WTC11 (cell line): Measurements from ENCODE around the gene GAB2. TPM values are rescaled to one million over a fixed set of nuclear protein-coding genes. Genes with fewer than 3 reads are reported as not detected.

ENCODE experiments used
- ATAC-seq: fragments of 200-7000 bp; cut with Tn5 transposase; 2 replicates; pipeline ENCODE4 v1.10.0; 2021; ENCODE audit warnings: mild to moderate bottlenecking, moderate library complexity
- CTCF ChIA-PET: fragments of 300-600 bp; sonication (Branson Sonifier 250); formaldehyde crosslinking; loops from one replicate; lab custom pipeline; 2021; ENCODE audit warnings: antibody characterized with exemption; lab: Charles Lee
- POLR2A ChIA-PET: fragments of 350-600 bp; sonication (Branson Sonifier 250); formaldehyde crosslinking; loops from one replicate; lab custom pipeline; 2021; ENCODE audit warnings: antibody characterized with exemption; lab: Charles Lee
- DNase-seq: peaks from one replicate; pipeline ENCODE4 v3.0.0; 2021; ENCODE audit warnings: low spot score
- H3K27ac Mint-ChIP-seq: 2 replicates; pipeline ENCODE4 v1.8.0; 2021; ENCODE audit warnings: mixed read lengths
- H3K27me3 Mint-ChIP-seq: 2 replicates; pipeline ENCODE4 v1.8.0; 2021; ENCODE audit warnings: low read depth, mild to moderate bottlenecking, moderate library complexity, mixed read lengths
- H3K36me3 Mint-ChIP-seq: 2 replicates; pipeline ENCODE4 v1.8.0; 2021; ENCODE audit warnings: mixed read lengths
- H3K4me1 Mint-ChIP-seq: 2 replicates; pipeline ENCODE4 v1.8.0; 2022; ENCODE audit warnings: mixed read lengths
- H3K4me3 Mint-ChIP-seq: 2 replicates; pipeline ENCODE4 v1.8.0; 2021; ENCODE audit warnings: mild to moderate bottlenecking, moderate library complexity, mixed read lengths
- H3K9me3 Mint-ChIP-seq: 2 replicates; pipeline ENCODE4 v1.8.0; 2021; ENCODE audit warnings: mixed read lengths
- ATF1 ChIP-seq: sonication (generic); formaldehyde crosslinking; IDR thresholded peaks from 2 replicates; pipeline ENCODE4 v1.8.1; 2023; ENCODE audit warnings: mild to moderate bottlenecking, moderate library complexity, missing genetic modification reagents
- CBFB ChIP-seq: sonication (generic); formaldehyde crosslinking; IDR thresholded peaks from 2 replicates; pipeline ENCODE4 v1.8.1; 2022; ENCODE audit warnings: mild to moderate bottlenecking, low read depth, missing genetic modification reagents
- CREM ChIP-seq: sonication (generic); formaldehyde crosslinking; IDR thresholded peaks from 2 replicates; pipeline ENCODE4 v1.8.1; 2022; ENCODE audit warnings: mild to moderate bottlenecking, missing genetic modification reagents, moderate library complexity
- ELF4 ChIP-seq: sonication (generic); formaldehyde crosslinking; IDR thresholded peaks from 2 replicates; pipeline ENCODE4 v1.8.1; 2022; ENCODE audit warnings: low read depth, mild to moderate bottlenecking, moderate library complexity, missing genetic modification reagents
- ETV6 ChIP-seq: sonication (generic); formaldehyde crosslinking; IDR thresholded peaks from 2 replicates; pipeline ENCODE4 v1.8.1; 2022; ENCODE audit warnings: mild to moderate bottlenecking, missing genetic modification reagents
- FOXK1 ChIP-seq: sonication (generic); formaldehyde crosslinking; IDR thresholded peaks from 2 replicates; pipeline ENCODE4 v1.8.0; 2022; ENCODE audit warnings: mild to moderate bottlenecking, moderate library complexity, missing genetic modification reagents
- GABPB1 ChIP-seq: sonication (generic); formaldehyde crosslinking; IDR thresholded peaks from 2 replicates; pipeline ENCODE4 v1.8.1; 2023; ENCODE audit warnings: mild to moderate bottlenecking, missing genetic modification reagents
- GTF2I ChIP-seq: fragments of 250-450 bp; sonication (Bioruptor Pico); conservative IDR thresholded peaks from 2 replicates; pipeline ENCODE4 v1.4.0; 2021; ENCODE audit warnings: mild to moderate bottlenecking
- PRRX2 ChIP-seq: fragments of 250-450 bp; sonication (Bioruptor Pico); IDR thresholded peaks from 2 replicates; pipeline ENCODE4 v1.8.0; 2021; ENCODE audit warnings: mild to moderate bottlenecking
- SMAD3 ChIP-seq: sonication (generic); formaldehyde crosslinking; IDR thresholded peaks from 2 replicates; pipeline ENCODE4 v1.8.0; 2022; ENCODE audit warnings: missing genetic modification reagents, mild to moderate bottlenecking, borderline replicate concordance
- TCF7 ChIP-seq: sonication (generic); formaldehyde crosslinking; IDR thresholded peaks from 2 replicates; pipeline ENCODE4 v1.8.0; 2022; ENCODE audit warnings: mild to moderate bottlenecking, low read depth, missing genetic modification reagents, moderate library complexity
- ZNF121 ChIP-seq: sonication (generic); formaldehyde crosslinking; IDR thresholded peaks from 2 replicates; pipeline ENCODE4 v1.8.0; 2023; ENCODE audit warnings: missing genetic modification reagents
- ZNF138 ChIP-seq: sonication (generic); formaldehyde crosslinking; conservative IDR thresholded peaks from 2 replicates; pipeline ENCODE4 v1.8.1; 2022; ENCODE audit warnings: mild to moderate bottlenecking, moderate library complexity, missing genetic modification reagents
- ZNF263 ChIP-seq: sonication (generic); formaldehyde crosslinking; IDR thresholded peaks from 2 replicates; pipeline ENCODE4 v1.8.1; 2022; ENCODE audit warnings: low read depth, mild to moderate bottlenecking, moderate library complexity, missing genetic modification reagents
- ZNF416 ChIP-seq: fragments of 250-450 bp; sonication (Bioruptor Pico); IDR thresholded peaks from 2 replicates; pipeline ENCODE4 v1.9.0; 2021; ENCODE audit warnings: mild to moderate bottlenecking, inconsistent platforms
- total RNA-seq: library from RNA; stranded (reverse); gene quantifications from 3 replicates; pipeline ENCODE4 v1.2.3, GENCODE V29; 2021
- TF ChIP-seq, protein P1 (sequence below): sonication (generic); formaldehyde crosslinking; IDR thresholded peaks from 2 replicates; pipeline ENCODE4 v1.8.1; 2022; ENCODE audit warnings: mild to moderate bottlenecking, moderate library complexity, missing genetic modification reagents
- TF ChIP-seq, protein P2 (sequence below): sonication (generic); formaldehyde crosslinking; IDR thresholded peaks from 2 replicates; pipeline ENCODE4 v1.8.0; 2023; ENCODE audit warnings: missing genetic modification reagents
- TF ChIP-seq, protein P3 (sequence below): sonication (generic); formaldehyde crosslinking; IDR thresholded peaks from 2 replicates; pipeline ENCODE4 v1.8.0; 2023; ENCODE audit warnings: mild to moderate bottlenecking, missing genetic modification reagents
- TF ChIP-seq, protein P4 (sequence below): sonication (generic); formaldehyde crosslinking; IDR thresholded peaks from 2 replicates; pipeline ENCODE4 v1.8.1; 2023; ENCODE audit warnings: mild to moderate bottlenecking, missing genetic modification reagents
- TF ChIP-seq, protein P5 (sequence below): fragments of 250-450 bp; sonication (Bioruptor Pico); IDR thresholded peaks from 2 replicates; pipeline ENCODE4 v2.1.2; 2022; ENCODE audit warnings: mild to moderate bottlenecking, moderate library complexity
- TF ChIP-seq, protein P6 (sequence below): sonication (generic); formaldehyde crosslinking; IDR thresholded peaks from 2 replicates; pipeline ENCODE4 v1.8.1; 2022; ENCODE audit warnings: mild to moderate bottlenecking, missing genetic modification reagents, moderate library complexity, borderline replicate concordance
- TF ChIP-seq, protein P7 (sequence below): fragments of 250-450 bp; sonication (Bioruptor Pico); IDR thresholded peaks from 2 replicates; pipeline ENCODE4 v1.8.0; 2021; ENCODE audit warnings: mild to moderate bottlenecking
- TF ChIP-seq, protein P8 (sequence below): sonication (generic); formaldehyde crosslinking; IDR thresholded peaks from 2 replicates; pipeline ENCODE4 v1.8.0; 2022; ENCODE audit warnings: mild to moderate bottlenecking, missing genetic modification reagents

GAB2 gene
- total RNA-seq, 1 experiment from 2014 or later: 10.6 TPM

DNA sequence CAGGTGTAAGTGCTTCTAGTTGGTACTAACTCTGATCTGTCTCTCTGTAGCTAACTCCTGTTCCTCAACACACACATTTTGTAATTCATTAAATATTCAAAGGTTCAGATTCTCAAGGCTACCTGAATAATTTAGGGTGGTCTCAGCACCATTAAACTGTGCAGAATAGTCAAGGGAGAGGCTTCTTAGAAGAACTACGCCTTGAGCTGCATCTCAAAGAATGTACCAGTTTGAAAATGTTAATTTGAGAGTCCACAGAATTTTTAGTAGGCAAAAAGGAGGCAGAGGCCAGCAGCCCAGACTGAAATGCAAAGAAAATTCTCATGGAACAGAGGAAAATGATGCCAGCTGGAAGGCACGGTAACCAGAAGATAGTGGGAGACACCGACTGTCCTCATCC lies 72.2 kb downstream of the GAB2 start:
- POLR2A ChIA-PET: interaction anchor here (0.6 kb wide), 1 partner anchor 980 kb away, joined by 4 read pairs; no protein-coding TSS in a partner anchor
- no peak for ATAC-seq
- no peak for DNase-seq
- Mint-ChIP-seq H3K9me3 (no peaks in the 10 kb centered on the region), H3K36me3 (no peaks in the 10 kb centered on the region), H3K4me3 (no peak overlapping the region), H3K27me3 (no peaks in the 10 kb centered on the region; the same call in 1 of the 2 replicates), H3K27ac (no peak overlapping the region), H3K4me1 (peaks cover 9% of the 10 kb centered on the region)
- TF ChIP-seq, protein P1, sequence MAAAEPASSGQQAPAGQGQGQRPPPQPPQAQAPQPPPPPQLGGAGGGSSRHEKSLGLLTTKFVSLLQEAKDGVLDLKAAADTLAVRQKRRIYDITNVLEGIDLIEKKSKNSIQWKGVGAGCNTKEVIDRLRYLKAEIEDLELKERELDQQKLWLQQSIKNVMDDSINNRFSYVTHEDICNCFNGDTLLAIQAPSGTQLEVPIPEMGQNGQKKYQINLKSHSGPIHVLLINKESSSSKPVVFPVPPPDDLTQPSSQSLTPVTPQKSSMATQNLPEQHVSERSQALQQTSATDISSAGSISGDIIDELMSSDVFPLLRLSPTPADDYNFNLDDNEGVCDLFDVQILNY (CRISPR knock-in tag): no peak
- TF ChIP-seq PRRX2 (CRISPR knock-in tag): no peak
- no peak for TF ChIP-seq ZNF263
- no peak for TF ChIP-seq FOXK1 (CRISPR knock-in tag)
- TF ChIP-seq ATF1: no peak
- TF ChIP-seq, protein P2, sequence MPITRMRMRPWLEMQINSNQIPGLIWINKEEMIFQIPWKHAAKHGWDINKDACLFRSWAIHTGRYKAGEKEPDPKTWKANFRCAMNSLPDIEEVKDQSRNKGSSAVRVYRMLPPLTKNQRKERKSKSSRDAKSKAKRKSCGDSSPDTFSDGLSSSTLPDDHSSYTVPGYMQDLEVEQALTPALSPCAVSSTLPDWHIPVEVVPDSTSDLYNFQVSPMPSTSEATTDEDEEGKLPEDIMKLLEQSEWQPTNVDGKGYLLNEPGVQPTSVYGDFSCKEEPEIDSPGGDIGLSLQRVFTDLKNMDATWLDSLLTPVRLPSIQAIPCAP: no peak
- TF ChIP-seq ETV6: no peak
- TF ChIP-seq ZNF416 (CRISPR knock-in tag): no peak
- no peak for TF ChIP-seq ZNF121
- TF ChIP-seq ELF4 (CRISPR knock-in tag): no peak
- no peak for TF ChIP-seq ZNF138
- no peak for TF ChIP-seq CREM (CRISPR knock-in tag)
- no peak for TF ChIP-seq GTF2I (CRISPR knock-in tag)
- TF ChIP-seq TCF7 (CRISPR knock-in tag): no peak
- TF ChIP-seq, protein P3, sequence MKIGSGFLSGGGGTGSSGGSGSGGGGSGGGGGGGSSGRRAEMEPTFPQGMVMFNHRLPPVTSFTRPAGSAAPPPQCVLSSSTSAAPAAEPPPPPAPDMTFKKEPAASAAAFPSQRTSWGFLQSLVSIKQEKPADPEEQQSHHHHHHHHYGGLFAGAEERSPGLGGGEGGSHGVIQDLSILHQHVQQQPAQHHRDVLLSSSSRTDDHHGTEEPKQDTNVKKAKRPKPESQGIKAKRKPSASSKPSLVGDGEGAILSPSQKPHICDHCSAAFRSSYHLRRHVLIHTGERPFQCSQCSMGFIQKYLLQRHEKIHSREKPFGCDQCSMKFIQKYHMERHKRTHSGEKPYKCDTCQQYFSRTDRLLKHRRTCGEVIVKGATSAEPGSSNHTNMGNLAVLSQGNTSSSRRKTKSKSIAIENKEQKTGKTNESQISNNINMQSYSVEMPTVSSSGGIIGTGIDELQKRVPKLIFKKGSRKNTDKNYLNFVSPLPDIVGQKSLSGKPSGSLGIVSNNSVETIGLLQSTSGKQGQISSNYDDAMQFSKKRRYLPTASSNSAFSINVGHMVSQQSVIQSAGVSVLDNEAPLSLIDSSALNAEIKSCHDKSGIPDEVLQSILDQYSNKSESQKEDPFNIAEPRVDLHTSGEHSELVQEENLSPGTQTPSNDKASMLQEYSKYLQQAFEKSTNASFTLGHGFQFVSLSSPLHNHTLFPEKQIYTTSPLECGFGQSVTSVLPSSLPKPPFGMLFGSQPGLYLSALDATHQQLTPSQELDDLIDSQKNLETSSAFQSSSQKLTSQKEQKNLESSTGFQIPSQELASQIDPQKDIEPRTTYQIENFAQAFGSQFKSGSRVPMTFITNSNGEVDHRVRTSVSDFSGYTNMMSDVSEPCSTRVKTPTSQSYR (CRISPR knock-in tag): no peak
- TF ChIP-seq, protein P4, sequence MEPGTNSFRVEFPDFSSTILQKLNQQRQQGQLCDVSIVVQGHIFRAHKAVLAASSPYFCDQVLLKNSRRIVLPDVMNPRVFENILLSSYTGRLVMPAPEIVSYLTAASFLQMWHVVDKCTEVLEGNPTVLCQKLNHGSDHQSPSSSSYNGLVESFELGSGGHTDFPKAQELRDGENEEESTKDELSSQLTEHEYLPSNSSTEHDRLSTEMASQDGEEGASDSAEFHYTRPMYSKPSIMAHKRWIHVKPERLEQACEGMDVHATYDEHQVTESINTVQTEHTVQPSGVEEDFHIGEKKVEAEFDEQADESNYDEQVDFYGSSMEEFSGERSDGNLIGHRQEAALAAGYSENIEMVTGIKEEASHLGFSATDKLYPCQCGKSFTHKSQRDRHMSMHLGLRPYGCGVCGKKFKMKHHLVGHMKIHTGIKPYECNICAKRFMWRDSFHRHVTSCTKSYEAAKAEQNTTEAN (CRISPR knock-in tag): no peak
- TF ChIP-seq SMAD3 (CRISPR knock-in tag): no peak
- TF ChIP-seq GABPB1 (CRISPR knock-in tag): no peak
- TF ChIP-seq, protein P5, sequence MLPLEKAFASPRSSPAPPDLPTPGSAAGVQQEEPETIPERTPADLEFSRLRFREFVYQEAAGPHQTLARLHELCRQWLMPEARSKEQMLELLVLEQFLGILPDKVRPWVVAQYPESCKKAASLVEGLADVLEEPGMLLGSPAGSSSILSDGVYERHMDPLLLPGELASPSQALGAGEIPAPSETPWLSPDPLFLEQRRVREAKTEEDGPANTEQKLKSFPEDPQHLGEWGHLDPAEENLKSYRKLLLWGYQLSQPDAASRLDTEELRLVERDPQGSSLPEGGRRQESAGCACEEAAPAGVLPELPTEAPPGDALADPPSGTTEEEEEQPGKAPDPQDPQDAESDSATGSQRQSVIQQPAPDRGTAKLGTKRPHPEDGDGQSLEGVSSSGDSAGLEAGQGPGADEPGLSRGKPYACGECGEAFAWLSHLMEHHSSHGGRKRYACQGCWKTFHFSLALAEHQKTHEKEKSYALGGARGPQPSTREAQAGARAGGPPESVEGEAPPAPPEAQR (CRISPR knock-in tag): no peak
- CTCF ChIA-PET: interaction anchor here (1.3 to 1.5 kb wide), 2 partner anchors 117 to 219 kb away, joined by 3 to 6 read pairs; no protein-coding TSS in a partner anchor

DNA sequence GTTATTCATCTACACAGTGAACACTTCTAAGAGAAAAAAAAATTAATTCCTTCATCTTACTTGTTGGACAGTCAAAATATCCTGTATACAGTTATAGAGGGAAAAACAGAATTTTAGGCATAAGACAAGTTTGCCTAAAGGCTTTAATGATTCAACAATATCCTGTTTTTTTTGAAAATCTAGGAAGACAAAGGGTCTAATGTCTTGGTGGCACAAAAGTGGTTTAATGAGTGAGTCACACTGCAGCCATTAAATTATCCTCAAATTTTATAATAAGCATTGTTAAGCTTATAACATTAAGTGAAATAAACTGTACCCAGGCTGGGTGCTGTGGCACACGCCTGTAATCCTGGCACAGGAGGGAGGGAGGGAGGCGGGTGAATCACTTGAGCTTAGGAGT lies 72.9 kb downstream of the GAB2 start:
- ATAC-seq (no peak), DNase-seq (no peak)
- H3K27me3 Mint-ChIP-seq: no peaks in the 10 kb centered on the region; the same call in 1 of the 2 replicates
- H3K4me1 Mint-ChIP-seq: peaks cover 1% of the 10 kb centered on the region
- no peak overlapping the region for H3K4me3 Mint-ChIP-seq
- no peaks in the 10 kb centered on the region for H3K36me3 Mint-ChIP-seq
- H3K9me3 Mint-ChIP-seq: no peaks in the 10 kb centered on the region
- ChIA-PET POLR2A (no interaction called here), CTCF (no interaction called here)
- no peak overlapping the region for H3K27ac Mint-ChIP-seq
- TF ChIP-seq, protein P6, sequence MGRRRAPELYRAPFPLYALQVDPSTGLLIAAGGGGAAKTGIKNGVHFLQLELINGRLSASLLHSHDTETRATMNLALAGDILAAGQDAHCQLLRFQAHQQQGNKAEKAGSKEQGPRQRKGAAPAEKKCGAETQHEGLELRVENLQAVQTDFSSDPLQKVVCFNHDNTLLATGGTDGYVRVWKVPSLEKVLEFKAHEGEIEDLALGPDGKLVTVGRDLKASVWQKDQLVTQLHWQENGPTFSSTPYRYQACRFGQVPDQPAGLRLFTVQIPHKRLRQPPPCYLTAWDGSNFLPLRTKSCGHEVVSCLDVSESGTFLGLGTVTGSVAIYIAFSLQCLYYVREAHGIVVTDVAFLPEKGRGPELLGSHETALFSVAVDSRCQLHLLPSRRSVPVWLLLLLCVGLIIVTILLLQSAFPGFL (CRISPR knock-in tag): no peak
- TF ChIP-seq CBFB (CRISPR knock-in tag) (no peak), FOXK1 (CRISPR knock-in tag) (no peak)
- TF ChIP-seq, protein P7, sequence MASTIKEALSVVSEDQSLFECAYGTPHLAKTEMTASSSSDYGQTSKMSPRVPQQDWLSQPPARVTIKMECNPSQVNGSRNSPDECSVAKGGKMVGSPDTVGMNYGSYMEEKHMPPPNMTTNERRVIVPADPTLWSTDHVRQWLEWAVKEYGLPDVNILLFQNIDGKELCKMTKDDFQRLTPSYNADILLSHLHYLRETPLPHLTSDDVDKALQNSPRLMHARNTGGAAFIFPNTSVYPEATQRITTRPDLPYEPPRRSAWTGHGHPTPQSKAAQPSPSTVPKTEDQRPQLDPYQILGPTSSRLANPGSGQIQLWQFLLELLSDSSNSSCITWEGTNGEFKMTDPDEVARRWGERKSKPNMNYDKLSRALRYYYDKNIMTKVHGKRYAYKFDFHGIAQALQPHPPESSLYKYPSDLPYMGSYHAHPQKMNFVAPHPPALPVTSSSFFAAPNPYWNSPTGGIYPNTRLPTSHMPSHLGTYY (CRISPR knock-in tag): no peak
- TF ChIP-seq, protein P8, sequence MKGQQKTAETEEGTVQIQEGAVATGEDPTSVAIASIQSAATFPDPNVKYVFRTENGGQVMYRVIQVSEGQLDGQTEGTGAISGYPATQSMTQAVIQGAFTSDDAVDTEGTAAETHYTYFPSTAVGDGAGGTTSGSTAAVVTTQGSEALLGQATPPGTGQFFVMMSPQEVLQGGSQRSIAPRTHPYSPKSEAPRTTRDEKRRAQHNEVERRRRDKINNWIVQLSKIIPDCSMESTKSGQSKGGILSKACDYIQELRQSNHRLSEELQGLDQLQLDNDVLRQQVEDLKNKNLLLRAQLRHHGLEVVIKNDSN (CRISPR knock-in tag): no peak
